GM21390 (cell line): ENCODE measurements around the gene D2HGDH.
"Not testable (repeated sequence)": the region's sequence is repeated elsewhere in the genome, so short reads cannot be mapped to it uniquely, and the experiment has no call there.

Experiments used
- ATAC-seq: cut with Tn5 transposase; IDR thresholded peaks from one replicate; pipeline ENCODE4 v1.9.1; 2021; ENCODE audit not compliant: unreplicated experiment

Gene D2HGDH

GRCh38 chr2:241791385-241791784 is 57.0 kb downstream of the D2HGDH start:
- not testable (repeated sequence) for ATAC-seq

GRCh38 chr2:241793385-241793784 is 59.0 kb downstream of the D2HGDH start:
- ATAC-seq: no peak

- ATAC-seq: no peak
Measured at GRCh38 chr2:241794250-241794823, 59.9 kb downstream of the D2HGDH start.

GRCh38 chr2:241795021-241795999 is 60.9 kb downstream of the D2HGDH start:
- no peak for ATAC-seq

GRCh38 chr2:241796209-241796608 is 61.8 kb downstream of the D2HGDH start:
- no peak for ATAC-seq

GRCh38 chr2:241796610-241797138 is 62.2 kb downstream of the D2HGDH start:
- no peak for ATAC-seq

- no peak for ATAC-seq
Measured at GRCh38 chr2:241797441-241798080, 63.1 kb downstream of the D2HGDH start.

- ATAC-seq: no peak
Measured at GRCh38 chr2:241798081-241798630, 63.7 kb downstream of the D2HGDH start.

- ATAC-seq: no peak
Measured at GRCh38 chr2:241798631-241799521, 64.4 kb downstream of the D2HGDH start.

- no peak for ATAC-seq
Measured at GRCh38 chr2:241799522-241800197, 65.2 kb downstream of the D2HGDH start.

GRCh38 chr2:241800198-241800903 is 65.9 kb downstream of the D2HGDH start:
- ATAC-seq: not testable (repeated sequence)

GRCh38 chr2:241801611-241802420 is 67.4 kb downstream of the D2HGDH start:
- ATAC-seq: no peak

- no peak for ATAC-seq
Measured at GRCh38 chr2:241802421-241803318, 68.2 kb downstream of the D2HGDH start.

GRCh38 chr2:241803387-241804325 is 69.2 kb downstream of the D2HGDH start:
- ATAC-seq: no peak

GRCh38 chr2:241804326-241805229 is 70.1 kb downstream of the D2HGDH start:
- no peak for ATAC-seq
